ENCODE data around the gene TMEM269. TPM values are rescaled to one million over a fixed set of nuclear protein-coding genes. Genes with fewer than 3 reads are reported as not detected.

The TMEM269 gene
- total RNA-seq, 1 experiment from 2014 or later, result 0.28 TPM

- no TSS peak for BruUV-seq (replicated peaks)
- H3K4me1 ChIP-seq (replicated peaks; ENCODE audit: insufficient read depth), result peaks cover 6% of the 10 kb centered on the region
- CTCF ChIA-PET, result no interaction called here
- peaks cover 11% of the 10 kb centered on the region for H3K79me2 ChIP-seq (ENCODE audit: low read depth)
- H3K9me2 ChIP-seq (ENCODE audit: insufficient read depth), result no peaks in the 10 kb centered on the region
- no peaks in the 10 kb centered on the region for H3F3A ChIP-seq (ENCODE audit: insufficient read depth, low read depth)
- POLR2A ChIA-PET (ENCODE audit: unreplicated experiment), result interaction anchor here (0.6 kb wide), 1 partner anchor 75 kb away, joined by 7 read pairs; no protein-coding TSS in a partner anchor
- no peak overlapping the region for H3K4me3 ChIP-seq
- no peak overlapping the region for H2AFZ ChIP-seq
- no peak for DNase-seq
- H3K36me3 ChIP-seq (ENCODE audit: low read depth), result no peaks in the 10 kb centered on the region
- H3K9me3 ChIP-seq (ENCODE audit: insufficient read depth, low read depth), result no peaks in the 10 kb centered on the region
- H3K4me2 ChIP-seq, result no peak overlapping the region
- no peaks in the 10 kb centered on the region for H4K20me1 ChIP-seq (ENCODE audit: insufficient read depth)
- intact Hi-C loops (cut with micrococcal nuclease; ENCODE audit: unreplicated experiment), result loop anchor here (10.0 kb wide), 1 partner anchor 641 kb away; no protein-coding TSS in a partner anchor
- H3K27ac ChIP-seq, result no peak overlapping the region
- no peaks in the 10 kb centered on the region for H3K27me3 ChIP-seq (ENCODE audit: insufficient read depth, low read depth)
- TF ChIP-seq CTCF (conservative IDR thresholded peaks at IDR 0.05), result no peak
- TF ChIP-seq EZH2 (IDR thresholded peaks at IDR 0.05; ENCODE audit: low read depth), result no peak
These were observed 11.4 kb upstream of the TMEM269 start for GRCh38 chr1:42773420-42773819.

- no TSS peak for BruUV-seq (replicated peaks)
- H3F3A ChIP-seq (ENCODE audit: insufficient read depth, low read depth), result 0 out of 2 replicates have a peak, but pooled peaks cover 3% of the 10 kb centered on the region
- TF ChIP-seq EZH2 (IDR thresholded peaks at IDR 0.05; ENCODE audit: low read depth), result no peak
- TF ChIP-seq CTCF (conservative IDR thresholded peaks at IDR 0.05), result no peak
- ChIA-PET POLR2A (ENCODE audit: unreplicated experiment) (interaction anchor here (0.6 kb wide), 1 partner anchor 257 kb away, joined by 4 read pairs; no protein-coding TSS in a partner anchor), CTCF (interaction anchor here (0.6 kb wide), 1 partner anchor 138 kb away, joined by 3 read pairs; no protein-coding TSS in a partner anchor)
- no peaks in the 10 kb centered on the region for H3K27me3 ChIP-seq (ENCODE audit: insufficient read depth, low read depth)
- intact Hi-C loops (cut with micrococcal nuclease; ENCODE audit: unreplicated experiment), result loop anchor here (10.0 kb wide), 1 partner anchor 640 kb away; no protein-coding TSS in a partner anchor
- H3K4me3 ChIP-seq, result no peak overlapping the region
- H3K4me2 ChIP-seq, result no peak overlapping the region
- H3K79me2 ChIP-seq (ENCODE audit: low read depth), result 0 out of 2 replicates have a peak, but pooled peaks cover 3% of the 10 kb centered on the region
- no peaks in the 10 kb centered on the region for H3K36me3 ChIP-seq (ENCODE audit: low read depth)
- no peaks in the 10 kb centered on the region for H3K9me2 ChIP-seq (ENCODE audit: insufficient read depth)
- no peak for DNase-seq
- H4K20me1 ChIP-seq (ENCODE audit: insufficient read depth), result no peaks in the 10 kb centered on the region
- no peaks in the 10 kb centered on the region for H3K9me3 ChIP-seq (ENCODE audit: insufficient read depth, low read depth)
- no peak overlapping the region for H2AFZ ChIP-seq
- H3K4me1 ChIP-seq (replicated peaks; ENCODE audit: insufficient read depth), result no peaks in the 10 kb centered on the region
- no peak overlapping the region for H3K27ac ChIP-seq
These were observed 9.8 kb upstream of the TMEM269 start for GRCh38 chr1:42774928-42775526.

GRCh38 chr1:42776502-42776901 lies 8.3 kb upstream of the TMEM269 start:
- DNase-seq, result no peak
- no peak overlapping the region for H3K4me2 ChIP-seq
- 0 out of 2 replicates have a peak, but pooled peaks cover 4% of the 10 kb centered on the region for H3F3A ChIP-seq (ENCODE audit: insufficient read depth, low read depth)
- TF ChIP-seq CTCF (conservative IDR thresholded peaks at IDR 0.05) (no peak), EZH2 (IDR thresholded peaks at IDR 0.05; ENCODE audit: low read depth) (no peak)
- no peaks in the 10 kb centered on the region for H3K79me2 ChIP-seq (ENCODE audit: low read depth)
- H2AFZ ChIP-seq, result no peak overlapping the region
- H4K20me1 ChIP-seq (ENCODE audit: insufficient read depth), result no peaks in the 10 kb centered on the region
- CTCF ChIA-PET, result interaction anchor here (1.0 kb wide), 1 partner anchor 638 kb away, joined by 3 read pairs; no protein-coding TSS in a partner anchor
- H3K9me3 ChIP-seq (ENCODE audit: insufficient read depth, low read depth), result no peaks in the 10 kb centered on the region
- no peak overlapping the region for H3K4me3 ChIP-seq
- BruUV-seq (replicated peaks), result no TSS peak
- no peaks in the 10 kb centered on the region for H3K36me3 ChIP-seq (ENCODE audit: low read depth)
- no peaks in the 10 kb centered on the region for H3K27me3 ChIP-seq (ENCODE audit: insufficient read depth, low read depth)
- no peak overlapping the region for H3K27ac ChIP-seq
- H3K9me2 ChIP-seq (ENCODE audit: insufficient read depth), result no peaks in the 10 kb centered on the region
- intact Hi-C loops (cut with micrococcal nuclease; ENCODE audit: unreplicated experiment), result loop anchor here (10.0 kb wide), 1 partner anchor 638 kb away; no protein-coding TSS in a partner anchor
- no peaks in the 10 kb centered on the region for H3K4me1 ChIP-seq (replicated peaks; ENCODE audit: insufficient read depth)
- POLR2A ChIA-PET (ENCODE audit: unreplicated experiment), result interaction anchor here (0.5 to 0.7 kb wide), 2 partner anchors 195 to 294 kb away, joined by 3 to 4 read pairs; no protein-coding TSS in a partner anchor
